HG02798 (cell line): Measurements from ENCODE around the gene FCSK.
"Not testable (repeated sequence)": the region's sequence is repeated elsewhere in the genome, so short reads cannot be mapped to it uniquely, and the experiment has no call there.

Experiments
- ATAC-seq: cut with Tn5 transposase; IDR thresholded peaks from one replicate; pipeline ENCODE4 v1.9.1; 2021; ENCODE audit warnings: mild to moderate bottlenecking; ENCODE audit not compliant: unreplicated experiment, poor library complexity

FCSK gene

DNA sequence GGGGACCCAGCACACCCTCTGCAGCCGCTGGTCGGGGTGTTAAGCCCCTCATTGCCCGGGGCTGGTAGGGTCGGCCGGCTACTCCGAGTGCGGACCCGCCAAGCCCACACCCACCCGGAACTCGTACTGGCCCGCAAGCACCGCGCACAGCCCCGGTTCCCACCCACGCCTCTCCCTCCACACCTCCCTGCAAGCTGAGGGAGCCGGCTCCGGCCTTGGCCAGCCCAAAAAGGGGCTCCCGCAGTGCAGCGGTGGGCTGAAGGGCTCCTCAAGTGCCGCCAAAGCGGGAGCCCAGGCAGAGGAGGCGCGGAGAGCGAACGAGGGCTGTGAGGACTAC is 3.4 kb upstream of the FCSK start:
- not testable (repeated sequence) for ATAC-seq

DNA sequence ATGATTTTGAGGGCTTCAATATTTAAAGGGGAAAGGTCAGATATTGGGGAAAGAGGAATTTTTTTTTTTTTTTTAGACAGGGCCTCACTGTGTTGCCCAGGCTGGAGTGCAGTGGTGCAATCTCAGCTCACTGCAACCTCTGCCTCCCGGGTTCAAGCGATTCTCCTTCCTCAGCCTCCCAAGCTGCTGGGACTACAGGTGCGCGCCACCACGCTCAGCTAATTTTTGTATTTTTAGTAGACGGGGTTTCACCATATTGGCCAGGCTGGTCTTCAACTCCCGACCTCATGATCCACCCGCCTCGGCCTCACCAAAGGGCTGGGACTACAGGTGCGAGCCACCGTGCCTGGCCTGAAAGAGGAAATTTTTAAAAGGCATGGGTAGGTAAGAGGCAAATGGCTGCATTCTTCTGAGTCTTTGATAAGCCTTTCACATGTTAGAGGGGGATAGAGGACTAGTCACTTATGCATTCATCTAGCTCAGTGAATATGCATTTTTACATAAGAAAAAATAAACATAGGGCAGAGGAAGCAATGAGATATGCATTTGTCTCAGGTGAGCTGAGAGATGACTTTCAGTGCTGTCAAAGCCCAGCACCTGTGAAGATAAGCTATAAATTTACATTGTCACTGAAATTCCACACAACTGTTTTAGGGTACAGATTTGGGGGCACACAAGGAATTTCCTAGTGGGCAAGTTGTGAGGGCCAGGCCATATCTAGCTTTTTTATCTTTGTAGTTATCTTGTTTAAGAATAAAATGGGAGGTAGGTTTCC is 1.1 kb upstream of the FCSK start:
- no peak for ATAC-seq

DNA sequence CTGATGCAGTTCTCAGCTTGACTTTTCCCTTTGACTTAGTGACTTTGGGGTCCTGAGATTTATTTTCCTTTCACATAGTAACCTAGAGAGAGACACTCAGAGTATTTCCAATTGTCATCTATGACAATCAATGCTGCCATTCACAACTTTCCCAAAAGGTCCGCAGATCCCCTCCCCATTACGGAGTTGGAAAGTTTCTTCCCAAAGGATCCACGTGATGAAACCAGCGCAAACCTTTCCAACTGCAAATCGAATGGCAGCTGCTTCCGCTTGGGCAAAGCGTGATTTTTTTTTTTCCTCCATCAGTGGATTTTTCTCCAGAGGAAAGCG is 538 bp upstream of the FCSK start:
- no peak for ATAC-seq

- no peak for ATAC-seq
Measured at GRCh38 chr16:70455910-70456309, 1.5 kb downstream of the FCSK start.

GRCh38 chr16:70457446-70458166 is 3.2 kb downstream of the FCSK start:
- ATAC-seq, result no peak

DNA sequence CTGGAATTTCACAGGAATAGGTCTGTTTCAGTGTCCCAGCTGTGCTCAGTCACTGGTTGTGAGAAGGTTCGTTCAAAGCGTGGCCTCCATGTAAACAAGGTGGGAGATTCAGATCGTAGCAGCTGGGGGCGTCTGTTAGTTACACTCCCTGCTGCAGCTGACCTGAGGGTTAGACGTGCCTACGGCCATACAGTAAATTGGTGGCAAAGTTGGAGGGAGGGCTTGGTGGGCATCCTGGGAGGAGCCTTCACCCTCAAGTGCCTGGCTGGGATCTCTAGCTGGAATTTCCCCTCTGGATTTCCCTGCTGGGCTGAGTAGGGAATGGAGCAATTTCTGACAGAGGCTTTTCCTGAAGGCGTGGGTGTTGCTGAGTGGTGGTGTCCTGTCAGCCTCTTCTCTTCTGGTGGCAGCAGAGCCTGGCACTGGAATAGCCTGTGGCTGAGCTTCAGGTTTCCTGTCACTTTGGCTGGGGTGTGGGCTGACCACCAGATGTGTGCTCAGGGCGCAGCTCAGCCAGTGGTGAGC is 6.4 kb downstream of the FCSK start:
- no peak for ATAC-seq

DNA sequence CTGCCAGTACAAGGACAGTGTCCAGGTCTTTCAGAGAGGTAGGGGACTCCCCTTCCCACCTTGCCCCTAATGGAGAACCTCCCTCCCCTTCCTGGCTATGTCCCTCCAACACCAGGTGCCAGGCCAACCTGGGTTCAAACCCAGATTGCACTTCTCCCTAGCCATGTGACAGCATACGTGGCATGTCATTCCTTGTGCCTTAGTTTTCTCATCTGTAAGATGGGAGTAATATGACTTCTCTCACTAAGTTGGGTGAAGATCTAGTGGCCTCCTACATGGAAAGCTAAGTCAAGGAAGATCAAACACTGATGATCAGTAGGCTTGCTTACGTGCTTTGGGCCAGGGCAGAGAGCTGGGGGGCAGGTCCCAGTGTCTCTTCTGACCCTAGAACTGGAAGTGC is 8.8 kb downstream of the FCSK start:
- ATAC-seq, result no peak

DNA sequence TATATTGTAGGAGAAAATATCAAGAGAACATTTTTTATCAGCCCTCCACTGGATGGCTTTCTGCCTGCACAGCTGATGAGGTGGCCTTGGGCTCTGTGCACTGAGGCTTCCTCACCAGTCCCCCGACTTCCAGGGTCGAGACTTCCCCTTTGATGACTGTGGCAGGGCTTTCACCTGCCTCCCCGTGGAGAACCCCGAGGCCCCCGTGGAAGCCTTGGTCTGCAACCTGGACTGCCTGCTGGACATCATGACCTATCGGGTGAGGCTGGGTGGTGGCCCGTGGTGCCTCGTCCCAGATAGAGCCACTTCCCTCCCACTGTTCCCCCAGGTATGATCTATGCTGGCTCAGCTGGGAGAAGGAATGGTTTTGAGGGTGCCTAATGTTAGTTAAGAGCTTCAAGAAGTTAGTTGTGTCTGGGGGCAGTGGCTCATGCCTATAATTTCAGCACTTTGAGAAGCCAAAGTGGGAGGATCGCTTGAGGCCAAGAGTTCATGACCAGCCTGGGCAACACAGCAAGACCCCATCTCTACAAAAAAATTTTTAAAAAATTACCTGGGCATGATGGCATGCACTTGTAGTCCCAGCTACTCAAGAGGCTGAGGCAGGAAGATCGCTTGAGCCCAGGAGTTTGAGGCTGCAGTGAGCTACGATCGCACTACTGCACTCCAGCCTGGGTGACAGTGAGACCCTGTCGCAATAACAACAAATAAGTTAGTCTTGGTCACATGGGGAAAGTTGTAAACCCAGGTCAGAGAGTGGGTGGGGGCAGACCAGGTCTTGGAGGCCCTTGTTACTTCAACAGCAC is 11.8 kb downstream of the FCSK start:
- ATAC-seq, result no peak

- ATAC-seq, result no peak
Measured at GRCh38 chr16:70466805-70467076, 12.3 kb downstream of the FCSK start.

DNA sequence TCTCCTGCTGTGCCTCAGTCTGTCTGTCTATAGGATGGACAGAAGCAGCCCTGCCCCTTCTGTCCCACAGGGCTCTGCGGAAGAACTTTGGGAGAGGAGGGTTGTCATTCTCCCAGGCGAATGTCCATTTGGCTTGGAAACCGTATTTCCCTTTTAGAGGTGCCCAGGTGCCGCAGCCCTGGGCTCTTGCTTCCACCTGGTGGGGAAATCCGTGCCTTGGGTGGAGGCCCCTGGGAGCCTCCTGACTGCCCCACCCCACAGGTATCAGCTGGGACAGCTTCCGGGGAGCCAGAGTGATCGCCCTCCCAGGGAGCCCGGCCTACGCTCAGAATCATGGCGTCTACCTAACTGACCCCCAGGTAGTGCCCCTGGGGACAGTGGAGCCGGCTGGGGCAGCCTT is 12.7 kb downstream of the FCSK start:
- ATAC-seq, result no peak

DNA sequence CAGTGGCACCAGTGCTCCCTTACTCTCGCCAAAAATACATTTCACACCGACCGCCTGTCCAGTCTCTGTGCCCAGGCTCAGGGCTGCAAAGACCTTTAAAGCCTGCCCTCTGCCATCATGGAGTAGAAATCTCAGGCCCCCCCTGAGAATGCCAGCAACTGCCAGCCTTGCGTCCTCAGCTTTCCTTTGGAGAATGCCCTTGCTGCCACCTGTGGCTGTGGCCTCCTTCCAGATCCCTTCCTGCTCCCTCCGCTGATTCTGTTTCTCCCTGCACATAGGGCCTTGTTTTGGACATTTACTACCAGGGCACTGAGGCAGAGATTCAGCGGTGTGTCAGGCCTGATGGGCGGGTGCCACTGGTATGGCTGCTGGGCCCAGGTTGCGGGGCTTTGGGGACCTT is 13.2 kb downstream of the FCSK start:
- ATAC-seq, result no peak

DNA sequence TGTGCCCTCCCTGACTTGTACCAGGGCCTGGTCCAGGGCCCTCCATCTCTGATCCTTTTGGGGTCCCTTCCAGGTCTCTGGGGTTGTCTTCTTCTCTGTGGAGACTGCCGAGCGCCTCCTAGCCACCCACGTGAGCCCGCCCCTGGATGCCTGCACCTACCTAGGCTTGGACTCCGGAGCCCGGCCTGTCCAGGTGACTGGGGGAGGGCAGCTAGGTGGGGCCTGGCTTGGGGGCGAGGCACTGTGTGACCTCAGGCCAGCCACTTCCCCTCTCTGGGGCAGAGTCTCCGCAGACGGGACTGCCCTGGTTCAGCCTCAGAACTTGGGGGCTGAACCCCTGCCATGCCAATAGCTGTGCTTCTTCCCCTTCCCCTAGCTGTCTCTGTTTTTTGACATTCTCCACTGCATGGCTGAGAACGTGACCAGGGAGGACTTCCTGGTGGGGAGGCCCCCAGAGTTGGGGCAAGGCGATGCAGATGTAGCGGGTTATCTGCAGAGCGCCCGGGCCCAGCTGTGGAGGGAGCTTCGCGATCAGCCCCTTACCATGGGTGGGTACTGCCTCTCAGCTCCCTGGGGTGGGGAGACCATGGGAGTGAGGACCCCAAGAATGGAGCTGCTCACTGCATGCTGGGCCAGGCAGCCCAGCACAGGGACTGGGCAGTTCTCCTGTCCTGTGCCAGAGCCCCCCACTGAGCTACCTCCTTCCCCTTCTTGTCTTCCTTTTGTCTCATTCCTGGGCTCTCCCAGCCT is 14.6 kb downstream of the FCSK start:
- no peak for ATAC-seq

DNA sequence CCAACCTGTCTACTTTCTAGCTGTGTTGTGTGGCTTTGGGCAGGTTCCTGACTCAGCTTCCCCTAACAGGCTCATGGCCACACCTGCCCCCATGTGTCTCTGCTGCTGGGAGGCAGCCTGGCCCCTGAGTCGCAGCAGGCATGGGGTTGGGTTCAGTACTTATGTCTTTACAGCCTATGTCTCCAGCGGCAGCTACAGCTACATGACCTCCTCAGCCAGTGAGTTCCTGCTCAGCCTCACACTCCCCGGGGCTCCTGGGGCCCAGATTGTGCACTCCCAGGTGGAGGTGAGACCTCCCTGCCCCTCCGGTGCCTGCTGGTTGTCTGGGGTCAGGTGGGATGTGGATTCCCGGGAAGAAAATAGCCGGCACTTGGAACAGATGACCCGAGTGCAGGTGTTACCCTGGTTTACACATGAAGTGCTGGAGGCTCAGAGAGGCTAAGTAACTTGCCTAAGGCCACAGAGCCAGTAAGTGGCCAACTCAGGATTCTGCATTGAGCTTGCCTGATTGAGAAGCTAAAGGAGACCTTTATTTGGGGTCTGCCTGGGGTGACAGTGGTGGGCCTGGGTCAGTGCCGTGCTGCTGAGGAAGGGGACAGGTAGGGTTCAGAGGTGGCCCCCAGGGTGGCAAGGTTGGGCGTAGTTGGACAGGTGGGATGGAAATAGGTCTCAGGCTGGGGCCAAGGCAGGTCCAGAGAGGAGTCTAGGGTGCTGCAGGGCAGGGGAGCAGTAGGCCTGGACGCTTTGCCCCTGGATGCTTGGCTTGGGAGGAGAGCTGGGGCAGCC is 15.9 kb downstream of the FCSK start:
- ATAC-seq, result no peak

- ATAC-seq, result no peak
Measured at GRCh38 chr16:70470927-70471341, 16.5 kb downstream of the FCSK start.

DNA sequence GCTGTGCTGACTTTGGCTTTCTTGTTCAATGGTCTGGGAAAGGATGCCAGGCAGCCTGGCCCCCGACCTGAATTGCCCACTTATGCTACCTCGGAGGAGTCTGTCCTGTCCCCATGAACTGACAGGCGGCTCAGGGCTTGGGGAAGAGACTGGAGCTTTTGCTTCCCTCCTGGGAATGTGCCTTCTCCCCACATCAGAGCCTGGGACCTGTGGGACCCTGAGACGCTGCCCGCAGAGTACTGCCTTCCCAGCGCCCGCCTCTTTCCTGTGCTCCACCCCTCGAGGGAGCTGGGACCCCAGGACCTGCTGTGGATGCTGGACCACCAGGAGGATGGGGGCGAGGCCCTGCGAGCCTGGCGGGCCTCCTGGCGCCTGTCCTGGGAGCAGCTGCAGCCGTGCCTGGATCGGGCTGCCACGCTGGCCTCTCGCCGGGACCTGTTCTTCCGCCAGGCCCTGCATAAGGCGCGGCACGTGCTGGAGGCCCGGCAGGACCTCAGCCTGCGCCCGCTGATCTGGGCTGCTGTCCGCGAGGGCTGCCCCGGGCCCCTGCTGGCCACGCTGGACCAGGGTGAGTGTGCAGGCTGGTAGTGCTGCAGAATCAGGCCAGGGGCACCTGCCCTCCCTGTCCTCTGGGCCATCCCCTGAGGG is 18.5 kb downstream of the FCSK start:
- no peak for ATAC-seq

DNA sequence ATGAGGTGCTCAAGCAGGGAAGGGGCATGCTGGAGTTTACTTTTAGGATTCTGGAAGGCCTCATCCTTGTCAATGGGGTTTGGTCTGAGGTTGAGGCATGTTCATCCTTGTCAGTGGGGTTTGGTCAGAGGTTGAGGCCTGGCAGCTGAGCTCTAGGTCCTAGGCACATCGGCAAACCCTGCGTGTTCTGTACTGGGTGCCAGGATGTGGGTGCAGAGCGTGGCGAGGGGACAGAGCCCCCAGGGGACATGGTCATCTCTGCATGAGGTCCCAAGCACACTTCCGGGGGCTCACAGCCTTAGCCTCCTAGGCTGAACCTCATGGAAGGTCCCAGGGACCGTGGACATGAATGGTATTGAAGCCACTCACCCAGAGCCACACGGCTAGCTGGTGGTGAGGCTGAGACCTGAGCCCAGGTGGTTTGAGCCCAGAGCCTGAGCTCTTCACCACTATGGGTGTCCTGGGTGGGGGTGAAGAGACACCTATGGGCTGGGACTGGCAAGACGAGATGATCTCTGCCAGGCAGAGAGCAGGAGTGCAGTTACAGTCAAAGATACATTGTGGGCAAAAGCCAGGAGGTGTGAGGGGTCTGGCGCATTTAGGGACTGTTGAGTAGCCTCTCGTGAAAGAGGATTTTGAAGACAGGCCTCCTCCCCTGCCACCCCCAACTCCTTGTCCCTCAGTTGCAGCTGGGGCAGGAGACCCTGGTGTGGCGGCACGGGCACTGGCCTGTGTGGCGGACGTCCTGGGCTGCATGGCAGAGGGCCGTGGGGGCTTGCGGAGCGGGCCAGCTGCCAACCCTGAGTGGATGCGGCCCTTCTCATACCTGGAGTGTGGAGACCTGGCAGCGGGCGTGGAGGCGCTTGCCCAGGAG is 19.3 kb downstream of the FCSK start:
- no peak for ATAC-seq

- ATAC-seq, result no peak
Measured at GRCh38 chr16:70474320-70475053, 20.1 kb downstream of the FCSK start.
